ENCODE measurements around the gene NTM.
"Not testable (repeated sequence)": the region's sequence is repeated elsewhere in the genome, so short reads cannot be mapped to it uniquely, and the experiment has no call there.

NTM gene

DNA sequence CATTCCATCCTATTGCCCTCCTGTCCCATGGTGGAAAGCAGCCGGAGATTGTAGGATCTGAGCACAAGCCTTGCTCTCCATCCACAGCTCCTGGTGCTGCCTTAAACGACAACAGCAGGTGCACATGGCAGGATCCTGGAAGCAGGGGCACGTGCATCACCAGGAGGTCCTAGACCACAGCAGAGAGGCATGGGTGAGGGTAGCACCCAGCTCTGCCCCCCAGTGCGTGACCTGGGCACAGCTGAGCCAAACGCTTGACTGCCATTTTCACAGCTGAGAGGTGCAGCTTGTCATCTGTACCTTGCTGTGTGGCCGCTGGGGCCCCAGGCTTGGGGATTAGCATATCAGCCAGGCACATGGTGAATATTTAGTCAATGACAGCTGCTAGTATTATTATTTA is 92.7 kb downstream of the NTM start:
- DNase-seq, result no peak

DNA sequence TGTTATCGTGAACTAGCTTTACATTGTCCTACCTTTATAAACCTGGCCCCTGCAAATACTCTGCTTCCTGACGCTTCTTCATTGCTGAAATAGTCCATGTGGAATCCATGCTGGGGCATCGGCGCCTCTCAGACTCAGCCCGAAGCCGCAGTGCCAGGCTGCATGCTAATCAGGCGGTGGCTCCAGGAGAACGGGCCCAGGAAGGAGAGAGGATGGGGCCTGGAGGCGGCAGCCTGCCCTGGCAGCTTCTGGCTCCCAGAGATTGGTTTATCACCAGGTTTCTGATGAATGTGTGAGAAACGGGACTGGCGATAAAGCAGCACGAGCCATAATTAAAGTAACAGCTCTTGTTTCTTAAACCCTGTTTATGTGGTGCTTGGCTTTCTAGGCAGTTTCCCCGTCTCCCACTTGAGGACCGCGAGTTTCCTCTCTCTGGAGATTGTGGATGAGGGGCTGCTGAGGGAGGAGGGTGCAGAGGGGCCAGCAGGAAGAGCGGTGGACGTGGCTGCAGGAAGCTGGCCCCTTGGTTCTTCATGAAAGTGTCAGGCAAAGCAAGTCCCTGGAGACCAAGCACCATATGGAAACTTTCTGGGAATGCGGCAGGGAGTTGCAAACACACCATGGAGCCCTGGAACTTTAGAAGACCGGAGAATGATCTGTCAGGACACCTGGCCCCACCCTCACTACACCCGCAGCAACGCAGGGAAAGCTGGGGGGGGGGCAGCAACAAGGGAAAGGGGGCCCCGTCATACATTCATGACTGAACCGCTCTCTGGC is 93.4 kb downstream of the NTM start:
- peak in 26 of 56 donors; percentile 14 to 72 (median 38) for DNase-seq

DNA sequence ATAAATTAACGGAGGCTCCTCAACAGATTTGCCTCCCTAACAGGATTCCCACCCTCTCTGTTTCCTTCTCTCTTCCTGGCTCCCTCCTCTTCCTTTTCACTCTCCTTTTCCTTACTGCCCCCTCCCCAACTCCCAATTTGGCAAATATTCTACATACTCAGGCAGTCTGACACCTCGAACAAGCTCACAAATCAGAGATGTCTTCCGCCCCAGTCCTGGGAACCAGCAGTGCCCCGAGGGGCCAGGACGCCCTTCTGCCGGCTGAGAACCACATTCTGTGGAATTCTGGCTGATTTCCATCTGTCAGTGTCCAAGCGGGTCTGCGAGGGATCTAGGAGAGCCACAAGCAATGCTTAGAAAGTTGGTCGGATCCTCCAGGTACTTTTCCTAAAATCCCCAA is 94.0 kb downstream of the NTM start:
- no peak for DNase-seq

DNA sequence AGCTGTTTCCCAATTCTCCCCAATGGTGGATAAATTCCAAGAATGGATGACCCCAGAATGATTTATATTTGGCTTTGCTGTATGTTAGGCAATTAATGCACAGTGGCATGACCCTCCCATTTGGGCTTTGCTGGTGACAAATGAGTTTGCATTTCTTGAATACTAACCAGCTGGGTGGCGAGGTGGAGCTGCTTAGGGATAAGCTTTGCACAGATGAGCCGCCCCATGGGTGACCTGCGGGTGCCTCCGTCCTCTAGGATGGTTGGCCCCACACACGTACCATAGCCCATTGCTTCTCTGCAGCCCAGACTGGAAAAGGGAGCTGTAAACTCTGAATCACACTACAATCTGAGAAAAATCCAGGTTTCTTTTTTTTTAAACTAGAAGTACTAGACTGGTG is 94.6 kb downstream of the NTM start:
- DNase-seq, result no peak

DNA sequence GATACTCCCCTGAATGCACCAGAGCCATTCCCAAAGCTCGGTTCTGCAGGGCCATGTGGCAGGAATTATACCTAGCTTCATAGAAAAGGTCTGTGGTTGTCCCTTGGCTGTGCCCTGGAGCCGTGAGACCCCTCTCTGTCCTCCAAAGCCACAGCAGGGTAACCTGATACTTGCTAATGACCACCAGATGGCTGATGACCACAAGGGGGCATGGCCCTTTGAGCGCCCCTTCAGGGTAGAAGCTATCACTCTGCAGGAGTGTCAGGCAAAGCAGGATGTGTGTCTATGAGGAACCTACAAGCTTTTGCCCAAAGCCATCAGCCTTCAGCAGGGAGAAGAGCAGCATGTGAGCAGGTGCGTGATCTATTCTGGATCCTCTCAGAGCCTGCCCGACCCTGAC is 95.3 kb downstream of the NTM start:
- no peak for DNase-seq

DNA sequence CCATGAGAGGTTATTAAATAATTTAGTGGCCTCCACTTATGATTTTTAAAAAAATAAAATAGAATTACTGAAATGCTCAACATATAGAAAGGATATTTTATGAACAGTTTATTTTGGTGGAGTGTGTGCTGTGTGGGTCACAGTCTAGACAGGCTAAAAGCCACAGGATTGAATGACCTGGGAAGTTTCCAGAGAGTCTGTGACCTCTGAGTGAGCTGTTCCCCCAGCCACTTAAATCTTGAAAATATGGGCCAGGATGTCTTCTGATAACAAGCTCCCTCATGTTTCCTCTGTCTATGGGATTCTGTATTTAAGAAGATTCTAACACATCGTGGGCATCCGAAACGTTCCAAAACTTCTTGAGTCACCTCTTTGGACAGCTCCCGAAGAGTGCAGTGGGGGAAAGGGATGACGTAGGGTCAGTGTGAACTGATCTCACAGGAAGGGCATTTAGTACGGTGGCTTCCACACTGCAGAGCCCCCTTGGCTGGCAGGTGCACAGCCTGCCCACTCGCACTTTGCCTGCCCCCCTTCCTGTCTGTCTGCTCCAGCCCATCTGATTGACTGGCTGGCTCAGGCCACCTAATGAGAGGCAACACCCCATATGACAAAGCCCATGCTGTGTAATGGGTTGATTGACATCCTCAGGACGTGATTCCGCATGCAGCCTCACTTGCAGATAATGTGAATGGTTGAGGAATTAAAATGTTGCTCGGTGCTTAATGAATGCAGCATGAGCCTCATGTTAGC is 97.4 kb downstream of the NTM start:
- peak in 2 of 56 donors; percentile 21 to 36 for DNase-seq

DNA sequence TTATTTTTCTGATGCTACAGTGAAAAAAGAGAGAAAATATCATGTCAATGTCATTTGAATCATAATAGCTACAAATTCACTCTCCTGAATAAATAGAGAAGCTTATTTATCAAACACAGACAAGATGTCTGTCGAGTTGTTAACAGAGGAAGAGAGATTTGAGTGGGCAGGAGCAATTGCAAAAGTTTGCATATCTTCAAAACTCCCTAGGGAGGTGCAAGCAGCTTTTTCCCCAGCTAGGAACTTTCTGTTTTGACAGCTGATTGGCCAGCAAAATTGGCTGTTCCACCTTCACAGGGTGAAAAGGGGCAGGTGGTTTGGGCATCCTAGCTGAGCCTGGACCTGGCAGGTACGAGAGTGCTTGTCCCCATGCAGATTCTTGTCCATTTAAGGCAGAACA is 98.2 kb downstream of the NTM start:
- no peak for DNase-seq

DNA sequence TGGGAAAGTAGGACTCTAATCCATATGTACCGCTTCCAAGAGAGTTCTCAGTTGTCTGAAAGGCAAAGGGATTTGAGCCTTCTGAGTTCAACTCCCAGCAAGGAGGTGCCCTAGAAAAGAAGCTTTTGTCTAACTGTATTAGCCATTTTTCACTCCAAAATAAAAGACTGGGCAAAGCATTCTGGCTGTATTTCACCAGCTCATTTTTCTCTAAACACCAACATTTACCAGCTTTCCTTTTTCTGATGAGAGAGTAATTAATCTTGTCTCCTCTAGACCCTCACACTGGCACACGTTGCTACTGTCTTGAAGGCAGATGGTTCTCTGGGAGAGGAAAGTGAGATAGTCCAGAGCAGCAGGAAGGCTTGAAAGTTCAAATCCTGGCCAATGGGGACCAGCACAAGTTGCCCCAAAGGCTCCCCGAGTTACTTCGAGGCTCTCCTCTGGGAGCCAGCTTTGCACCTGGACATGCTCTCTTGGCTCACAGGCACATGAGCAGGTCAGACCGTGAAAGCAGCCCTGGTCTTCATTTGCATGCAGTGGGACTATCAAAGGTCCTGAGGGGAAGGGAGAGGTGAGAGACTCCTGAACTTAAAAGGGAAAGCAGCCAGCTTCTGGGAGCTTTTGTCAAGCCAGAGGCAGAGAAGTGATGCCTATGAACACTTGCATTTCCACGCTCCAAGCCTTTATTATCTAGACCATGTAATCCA is 100.0 kb downstream of the NTM start:
- no peak for DNase-seq

DNA sequence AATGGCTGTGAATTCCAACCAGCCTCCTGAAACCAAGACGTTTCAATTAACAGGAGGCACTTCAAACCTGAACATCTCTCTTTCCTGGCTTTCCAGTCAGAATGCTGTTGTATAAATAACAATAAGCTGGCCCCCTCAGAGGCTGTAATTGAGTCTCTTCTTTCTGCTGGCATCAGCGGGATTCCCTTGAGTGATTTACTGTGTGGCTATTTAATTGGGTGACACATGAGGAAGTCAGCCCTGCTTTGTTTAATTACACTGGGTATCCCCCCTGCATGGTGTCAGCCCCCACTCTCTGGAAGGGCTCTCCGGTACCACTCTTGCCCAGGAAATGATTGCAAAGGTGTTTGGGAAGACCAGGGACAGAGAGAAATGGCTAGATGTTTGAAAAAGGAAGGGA is 101.6 kb downstream of the NTM start:
- no peak for DNase-seq

DNA sequence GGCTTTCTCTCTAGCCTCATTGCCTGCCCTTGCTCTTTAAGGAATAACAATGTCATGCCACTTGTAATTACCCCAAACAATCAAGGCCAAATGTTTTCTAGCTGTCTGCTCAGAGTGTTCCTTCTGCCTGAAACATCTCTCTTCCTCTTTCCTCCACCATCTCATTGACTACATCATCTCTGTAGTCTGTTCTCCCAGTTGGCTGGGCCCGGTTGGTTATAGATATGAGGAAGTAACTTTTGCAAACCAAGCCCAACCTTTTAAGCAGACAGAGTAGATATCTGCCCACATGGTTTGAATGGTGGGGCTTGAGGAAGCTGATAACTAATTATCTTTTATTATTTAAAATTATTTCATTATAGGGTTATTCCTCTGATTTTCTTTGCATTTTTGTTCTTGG is 104.5 kb downstream of the NTM start:
- no peak for DNase-seq

DNA sequence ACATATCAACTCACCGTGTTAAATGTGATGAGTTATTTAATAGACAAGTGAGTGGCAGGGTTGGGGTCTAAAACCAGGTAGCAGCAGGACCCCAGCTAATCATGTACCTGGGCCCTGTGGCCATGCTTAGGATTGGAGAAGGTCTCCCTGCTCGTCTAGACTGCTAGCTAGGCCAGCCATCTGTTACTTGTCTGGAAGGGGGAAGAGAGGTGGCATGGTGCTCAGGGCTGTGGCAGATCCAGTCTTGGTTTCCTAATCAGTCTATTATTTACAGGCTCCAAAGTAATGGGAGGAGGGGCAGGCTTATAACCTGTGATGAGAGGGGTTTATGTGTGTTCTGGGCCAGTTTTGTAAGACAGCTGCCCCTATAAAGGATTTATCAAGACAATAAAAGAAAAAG is 105.9 kb downstream of the NTM start:
- no peak for DNase-seq

DNA sequence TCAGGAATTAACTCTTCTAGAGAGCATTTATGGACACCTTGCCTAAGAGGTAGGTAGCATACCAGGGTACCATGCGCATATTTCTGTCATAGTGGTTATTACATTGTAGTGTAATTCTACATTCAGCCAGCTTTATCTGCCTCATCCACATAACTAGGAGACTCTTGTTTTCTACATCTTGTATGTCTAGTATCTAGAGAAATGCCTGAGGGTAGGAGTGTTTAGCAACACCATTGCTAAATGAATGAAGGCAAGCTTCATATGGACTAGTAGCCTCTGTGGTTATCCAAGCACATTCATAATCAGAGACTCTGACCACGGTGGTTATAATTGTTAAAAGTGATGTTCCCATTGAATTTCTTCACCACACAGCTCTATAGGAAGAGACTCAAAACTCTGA is 107.9 kb downstream of the NTM start:
- DNase-seq, result no peak

DNA sequence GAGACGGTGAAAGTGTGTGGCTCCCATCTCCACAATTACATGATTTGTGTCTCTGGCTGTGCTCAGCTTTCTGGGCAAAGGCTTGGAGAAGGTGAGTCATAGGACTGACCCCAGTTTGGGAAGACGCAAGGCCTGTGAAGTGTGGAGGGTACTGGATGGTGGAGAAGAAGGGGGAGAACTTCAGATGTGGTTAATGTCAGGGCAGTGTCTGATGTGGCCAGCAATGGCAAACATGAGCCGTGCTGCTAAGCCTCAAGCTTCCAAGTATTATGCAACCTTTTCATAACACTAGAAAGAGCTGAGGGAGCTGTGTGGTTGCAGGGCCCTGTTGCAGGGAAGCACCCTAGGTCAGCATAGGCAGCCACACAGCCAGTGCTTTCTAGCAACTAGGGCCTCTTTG is 110.9 kb downstream of the NTM start:
- no peak for DNase-seq

DNA sequence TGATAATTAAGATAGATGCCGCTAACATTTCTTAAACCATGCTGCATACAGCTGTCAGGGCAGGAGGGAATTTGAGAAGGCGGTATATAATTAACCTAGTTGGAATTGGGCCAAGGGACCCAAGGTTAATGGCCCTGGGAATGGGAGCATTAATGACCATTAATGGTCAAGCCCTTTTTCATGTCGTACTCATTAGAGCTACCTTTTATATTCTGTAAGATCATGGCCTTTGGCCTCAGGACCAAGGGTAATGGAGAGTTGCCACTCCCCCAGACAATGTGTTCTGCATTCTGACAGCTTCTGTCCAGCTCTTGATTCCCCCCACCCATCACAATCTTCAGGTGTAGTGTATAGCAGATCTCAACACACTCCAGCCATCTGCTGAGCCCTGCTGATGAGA is 111.6 kb downstream of the NTM start:
- DNase-seq, result no peak

DNA sequence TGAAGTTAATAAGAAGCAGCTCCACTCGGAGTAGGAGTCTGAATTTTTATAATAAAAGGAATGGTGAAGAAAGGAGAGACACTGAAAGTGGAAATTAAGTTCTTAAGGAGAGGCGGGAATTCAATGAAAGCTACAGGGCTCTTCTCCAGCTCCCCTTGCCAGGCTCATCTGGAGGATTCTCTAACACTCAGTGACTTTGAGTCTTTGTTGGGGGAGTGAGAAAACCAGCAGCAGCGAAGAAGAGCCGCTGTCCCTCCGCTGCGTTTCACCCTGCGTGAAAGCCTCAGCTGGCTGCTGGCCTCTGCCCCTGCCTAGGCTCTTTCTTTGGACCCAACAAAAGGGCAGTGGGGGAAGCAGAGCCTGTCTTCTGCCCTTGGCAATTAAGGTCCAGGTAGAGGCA is 113.0 kb downstream of the NTM start:
- peak in 1 of 56 donors; percentile 17 for DNase-seq

DNA sequence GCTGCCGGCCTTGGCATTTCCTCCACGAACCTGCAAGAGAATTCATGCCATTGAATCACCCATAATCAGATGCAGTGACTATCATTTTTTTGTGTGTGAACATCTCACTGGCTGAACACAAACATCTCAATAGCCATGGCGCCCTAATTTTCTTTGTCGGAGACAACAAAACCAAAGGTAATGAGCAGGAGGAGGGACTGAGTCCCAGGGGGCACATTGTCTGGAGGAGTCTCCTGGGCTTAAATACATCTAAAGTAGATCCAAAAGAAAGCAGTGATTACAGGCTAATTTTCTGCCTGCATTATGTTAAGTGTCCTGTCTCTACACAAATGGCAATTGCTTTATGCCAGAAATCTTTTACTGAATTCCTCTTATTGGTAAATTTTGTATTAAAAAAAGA is 113.5 kb downstream of the NTM start:
- DNase-seq, result no peak

DNA sequence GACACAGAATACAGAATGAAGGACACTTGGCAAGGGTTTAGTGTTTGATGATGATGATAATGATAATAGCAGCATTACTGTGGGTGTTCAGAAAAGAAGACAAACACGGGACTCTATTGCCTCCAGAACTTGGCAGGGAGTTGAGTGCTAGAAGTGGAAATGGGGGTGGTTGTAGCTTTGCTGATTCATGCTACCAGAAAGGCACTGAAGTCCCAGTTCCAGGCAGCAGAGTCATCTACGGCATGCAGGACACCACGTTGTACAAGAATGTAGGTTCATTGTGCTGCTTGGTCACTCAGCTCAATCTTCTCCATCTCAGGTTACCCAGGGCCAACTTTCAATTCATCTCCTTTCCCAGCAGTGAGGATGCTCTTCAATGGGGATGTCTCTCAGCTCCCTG is 115.7 kb downstream of the NTM start:
- DNase-seq, result peak in 16 of 56 donors; percentile 24 to 70 (median 39)

DNA sequence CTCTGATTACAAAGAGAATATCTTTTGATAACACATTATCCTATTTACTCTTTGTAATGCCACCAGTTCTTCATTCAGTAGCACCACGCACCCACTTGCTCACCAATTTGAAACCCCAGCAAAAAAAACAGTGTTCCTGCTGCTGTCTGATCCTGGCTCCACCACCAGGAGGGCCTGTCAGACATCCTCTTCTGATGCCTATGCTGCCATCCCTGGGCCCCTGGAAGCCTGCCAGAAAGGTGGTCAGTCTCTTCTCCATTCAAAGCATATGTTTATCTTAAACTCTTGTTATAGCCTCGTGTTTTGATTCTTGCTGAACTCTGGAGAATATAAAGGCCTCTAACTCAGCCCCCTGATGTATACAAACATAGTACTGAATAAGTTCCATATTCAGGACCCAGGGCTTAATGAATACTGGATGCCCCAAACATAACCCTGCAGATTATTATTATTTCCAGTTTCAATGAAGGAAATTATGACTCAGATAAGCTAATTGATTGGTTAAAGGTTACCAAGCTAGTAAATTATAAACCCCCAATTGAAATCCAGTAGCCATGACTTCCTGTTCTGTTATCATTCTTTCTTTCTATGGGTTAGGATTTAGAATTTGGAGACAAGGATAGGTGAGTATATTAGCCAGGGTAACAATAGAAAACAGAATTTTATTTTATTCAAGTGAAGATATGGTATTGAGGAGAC is 116.7 kb downstream of the NTM start:
- DNase-seq, result peak in 1 of 56 donors; percentile 16

DNA sequence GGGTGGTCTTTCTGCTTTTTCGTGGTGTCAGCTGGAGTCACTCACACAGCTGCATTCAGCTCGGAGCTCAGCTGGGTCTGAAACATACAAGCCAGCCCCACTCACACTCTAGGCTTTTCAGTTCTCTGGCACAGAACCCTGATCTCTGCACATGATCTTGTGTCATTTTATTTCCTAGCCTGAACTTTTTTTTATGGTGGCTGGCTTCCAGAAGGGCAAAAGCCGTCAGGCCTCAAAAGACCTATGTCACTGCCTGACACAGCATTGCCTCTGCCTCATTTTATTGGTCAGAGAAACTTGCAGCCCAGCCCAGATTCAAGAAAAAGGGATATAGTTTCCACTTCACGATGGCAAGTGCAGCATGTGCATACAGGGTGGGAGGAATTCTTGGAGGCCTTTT is 117.8 kb downstream of the NTM start:
- peak in 35 of 56 donors; percentile 18 to 85 (median 57) for DNase-seq

DNA sequence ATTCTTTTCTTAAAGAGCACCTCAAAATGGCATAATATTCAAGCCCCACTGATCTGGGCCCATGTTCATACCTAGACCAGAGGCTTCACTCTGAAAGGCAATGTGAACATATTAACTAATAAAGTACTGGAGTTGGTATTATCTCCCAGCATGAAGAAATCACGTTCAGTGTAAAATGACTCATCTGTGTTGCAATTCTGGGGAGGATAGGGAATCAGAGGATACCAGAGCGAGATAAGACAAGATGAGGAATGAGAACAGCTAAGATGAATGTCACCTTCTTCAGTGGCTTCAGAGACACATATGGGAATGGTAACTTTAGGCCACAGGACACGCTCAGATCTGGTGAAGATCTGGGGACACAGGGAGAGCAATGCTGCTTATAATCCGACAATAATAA is 121.1 kb downstream of the NTM start:
- no peak for DNase-seq

DNA sequence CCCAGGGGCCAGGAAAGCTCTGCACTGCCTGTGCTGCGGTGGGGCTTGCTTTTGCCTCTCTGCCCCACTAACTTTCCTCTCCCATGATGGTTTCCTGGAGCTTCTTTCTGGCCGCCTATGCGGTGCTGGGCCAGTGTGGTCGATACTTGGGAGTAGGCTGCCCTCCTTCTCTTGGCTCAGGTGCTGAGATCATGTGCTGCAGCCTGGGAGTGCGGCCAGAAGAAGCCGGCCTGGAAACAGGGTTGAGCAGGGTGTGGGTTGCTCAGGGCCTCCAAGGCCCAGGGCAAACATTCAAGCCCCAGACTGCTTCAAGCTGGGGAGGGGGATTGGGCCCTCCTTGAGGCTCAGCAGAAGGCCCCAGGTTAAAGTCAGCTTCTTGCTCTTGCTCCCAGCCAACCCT is 125.0 kb downstream of the NTM start:
- peak in 41 of 56 donors; percentile 14 to 83 (median 55) for DNase-seq

DNA sequence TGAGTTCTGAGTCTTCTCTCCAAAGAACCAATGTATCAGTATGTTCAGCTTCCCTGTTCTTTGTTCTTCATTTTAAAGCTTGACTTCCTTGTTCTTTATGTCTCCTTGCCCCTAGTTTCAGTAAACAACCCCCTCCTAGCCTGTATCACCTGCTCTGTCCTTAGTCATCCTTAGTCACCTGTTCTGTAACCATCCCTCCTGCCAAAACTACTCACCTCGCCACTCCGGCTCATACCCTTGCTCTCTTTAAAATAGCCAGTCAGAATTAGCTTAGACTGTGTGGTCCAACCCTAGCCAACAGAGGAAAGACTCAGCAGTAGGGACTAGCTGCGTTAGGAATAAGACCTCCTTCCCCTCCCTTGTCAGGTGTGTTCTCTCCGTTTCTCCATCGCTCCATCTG is 127.3 kb downstream of the NTM start:
- DNase-seq, result not testable (repeated sequence)

All from amygdala (tissue), 56 donors.